ENCODE data around the gene FBXL7. TPM values are rescaled to one million over a fixed set of nuclear protein-coding genes. Genes with fewer than 3 reads are reported as not detected.

FBXL7 gene
- total and polyA plus RNA-seq, 2 experiments from 2014 or later = 4.5 to 15.2 TPM

- no peak for DNase-seq (ENCODE audit: low spot score)
- Mint-ChIP-seq H3K27me3 (ENCODE audit: insufficient read depth, low read depth, poor library complexity) (peaks cover 10% of the 10 kb centered on the region), H3K9me3 (no peaks in the 10 kb centered on the region; the same call in none of the 3 replicates), H3K36me3 (ENCODE audit: low read depth) (no peaks in the 10 kb centered on the region), H3K4me1 (no peaks in the 10 kb centered on the region; the same call in 2 of the 3 replicates), H3K27ac (no peak overlapping the region), H3K4me3 (no peak overlapping the region)
- Histone ChIP-seq H3K4me1 (ENCODE audit: insufficient read depth) (no peaks in the 10 kb centered on the region), H2AFZ (no peak overlapping the region), H3K27me3 (ENCODE audit: insufficient read depth) (no peaks in the 10 kb centered on the region), H4K20me1 (replicated peaks; ENCODE audit: insufficient read depth) (no peaks in the 10 kb centered on the region), H3K4me2 (no peak overlapping the region), H3K9me2 (ENCODE audit: insufficient read depth) (peaks cover 9% of the 10 kb centered on the region; the same call in 1 of the 2 replicates), H3F3A (replicated peaks; ENCODE audit: low read depth) (no peaks in the 10 kb centered on the region), H3K27ac (ENCODE audit: low read depth) (no peak overlapping the region), H3K36me3 (ENCODE audit: insufficient read depth) (no peaks in the 10 kb centered on the region), H3K4me3 (no peak overlapping the region), H3K79me2 (replicated peaks; ENCODE audit: insufficient read depth) (no peaks in the 10 kb centered on the region)
- no peak for TF ChIP-seq POLR2AphosphoS5 (IDR thresholded peaks at IDR 0.05; ENCODE audit: low read depth)
- TF ChIP-seq REST (IDR thresholded peaks at IDR 0.05; ENCODE audit: unreplicated experiment) = no peak
- TF ChIP-seq CTCF (conservative IDR thresholded peaks at IDR 0.05; ENCODE audit: low read depth in 2 of 2) = no peak
- no peak for TF ChIP-seq CREB1 (CRISPR knock-in tag; IDR thresholded peaks at IDR 0.05; ENCODE audit: low read depth)
- no peak for TF ChIP-seq NANOG (IDR thresholded peaks at IDR 0.05; ENCODE audit: borderline replicate concordance)
- TF ChIP-seq ZNF114 (CRISPR knock-in tag; IDR thresholded peaks at IDR 0.05) = no peak
- no peak for TF ChIP-seq ETS1 (IDR thresholded peaks at IDR 0.05)
- no peak for TF ChIP-seq JUNB (IDR thresholded peaks at IDR 0.05; ENCODE audit: unreplicated experiment)
- TF ChIP-seq ZNF462 (CRISPR knock-in tag; IDR thresholded peaks at IDR 0.05) = no peak
- TF ChIP-seq ZNF331 (CRISPR knock-in tag; IDR thresholded peaks at IDR 0.05; ENCODE audit: low read depth) = no peak
- no peak for TF ChIP-seq STAT1 (IDR thresholded peaks at IDR 0.05; ENCODE audit: unreplicated experiment)
- TF ChIP-seq EZH2phosphoT487 (IDR thresholded peaks at IDR 0.05; ENCODE audit: unreplicated experiment) = no peak
- TF ChIP-seq EZH2 (IDR thresholded peaks at IDR 0.05; ENCODE audit: low read depth, unreplicated experiment) = no peak
- ATAC-seq = no peak
These were observed 48.0 kb upstream of the FBXL7 start for GRCh38 chr5:15452030-15452429.
